ENCODE measurements around the gene ITSN1.
A peak's percentile ranks its signal among the peaks of the same experiment; 100 is the strongest.

The ITSN1 gene

GRCh38 chr21:33909756-33910155 lies 267.5 kb downstream of the ITSN1 start:
- H3K79me2 ChIP-seq (ENCODE audit: control insufficient read depth, low read length): peaks cover 34% of the 10 kb centered on the region
- H4K20me1 ChIP-seq (ENCODE audit: control insufficient read depth, insufficient read depth, low read depth, low read length): no peaks in the 10 kb centered on the region
- H3K4me1 ChIP-seq (ENCODE audit: control insufficient read depth, low read length): peaks cover 9% of the 10 kb centered on the region
- H3K9me3 ChIP-seq (ENCODE audit: control insufficient read depth, insufficient read depth, low read length): no peaks in the 10 kb centered on the region
- no peak overlapping the region for H3K4me3 ChIP-seq (ENCODE audit: low read length)
- TF ChIP-seq, protein P1, sequence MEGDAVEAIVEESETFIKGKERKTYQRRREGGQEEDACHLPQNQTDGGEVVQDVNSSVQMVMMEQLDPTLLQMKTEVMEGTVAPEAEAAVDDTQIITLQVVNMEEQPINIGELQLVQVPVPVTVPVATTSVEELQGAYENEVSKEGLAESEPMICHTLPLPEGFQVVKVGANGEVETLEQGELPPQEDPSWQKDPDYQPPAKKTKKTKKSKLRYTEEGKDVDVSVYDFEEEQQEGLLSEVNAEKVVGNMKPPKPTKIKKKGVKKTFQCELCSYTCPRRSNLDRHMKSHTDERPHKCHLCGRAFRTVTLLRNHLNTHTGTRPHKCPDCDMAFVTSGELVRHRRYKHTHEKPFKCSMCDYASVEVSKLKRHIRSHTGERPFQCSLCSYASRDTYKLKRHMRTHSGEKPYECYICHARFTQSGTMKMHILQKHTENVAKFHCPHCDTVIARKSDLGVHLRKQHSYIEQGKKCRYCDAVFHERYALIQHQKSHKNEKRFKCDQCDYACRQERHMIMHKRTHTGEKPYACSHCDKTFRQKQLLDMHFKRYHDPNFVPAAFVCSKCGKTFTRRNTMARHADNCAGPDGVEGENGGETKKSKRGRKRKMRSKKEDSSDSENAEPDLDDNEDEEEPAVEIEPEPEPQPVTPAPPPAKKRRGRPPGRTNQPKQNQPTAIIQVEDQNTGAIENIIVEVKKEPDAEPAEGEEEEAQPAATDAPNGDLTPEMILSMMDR (IDR thresholded peaks at IDR 0.05; ENCODE audit: low read depth, low read length, poor library complexity, severe bottlenecking): no peak
- no peak for TF ChIP-seq EZH2phosphoT487 (IDR thresholded peaks at IDR 0.05; ENCODE audit: borderline replicate concordance, low read length)
- no peak overlapping the region for H3K27ac ChIP-seq (ENCODE audit: low read depth, low read length)
- H3K27me3 ChIP-seq (ENCODE audit: control insufficient read depth, low read length): no peaks in the 10 kb centered on the region
- H3K9me2 ChIP-seq (replicated peaks; ENCODE audit: control insufficient read depth, low read length): no peaks in the 10 kb centered on the region
- H3K36me3 ChIP-seq (ENCODE audit: control insufficient read depth, low read length): peaks cover 97% of the 10 kb centered on the region
- H3K4me2 ChIP-seq (ENCODE audit: low read length): no peak overlapping the region
- no peaks in the 10 kb centered on the region for H3F3A ChIP-seq (ENCODE audit: control insufficient read depth, insufficient read depth)

DNA sequence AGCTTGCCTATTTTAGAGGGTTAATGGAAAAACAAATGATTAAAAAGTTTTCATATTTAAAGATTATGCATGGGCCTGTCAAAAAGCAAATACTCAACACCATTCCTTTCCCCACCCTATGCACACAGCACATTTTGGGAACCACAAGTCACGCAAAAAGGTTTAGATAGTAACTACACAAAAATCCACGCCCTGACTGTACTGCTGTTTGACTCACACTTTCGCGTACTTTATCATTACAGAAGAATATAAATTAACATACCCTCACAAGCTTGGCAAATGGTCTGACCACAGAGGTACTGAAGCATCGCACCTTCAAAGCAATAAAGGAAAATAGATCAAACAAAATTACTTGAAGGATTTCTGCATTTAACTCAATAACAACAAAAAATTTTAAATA lies 271.9 kb downstream of the ITSN1 start:
- Histone ChIP-seq H3K9me3 (ENCODE audit: control insufficient read depth, insufficient read depth, low read length) (no peaks in the 10 kb centered on the region), H3K4me1 (ENCODE audit: control insufficient read depth, low read length) (peaks cover 15% of the 10 kb centered on the region), H3K36me3 (ENCODE audit: control insufficient read depth, low read length) (peaks cover 59% of the 10 kb centered on the region), H3K4me2 (ENCODE audit: low read length) (peak overlapping the region; percentile 54), H3K4me3 (ENCODE audit: low read length) (peak overlapping the region; percentile 96), H3K27ac (ENCODE audit: low read depth, low read length) (no peak overlapping the region), H4K20me1 (ENCODE audit: control insufficient read depth, insufficient read depth, low read depth, low read length) (no peaks in the 10 kb centered on the region), H3K9me2 (replicated peaks; ENCODE audit: control insufficient read depth, low read length) (no peaks in the 10 kb centered on the region), H3K27me3 (ENCODE audit: control insufficient read depth, low read length) (no peaks in the 10 kb centered on the region), H3K79me2 (ENCODE audit: control insufficient read depth, low read length) (peaks cover 43% of the 10 kb centered on the region), H3F3A (ENCODE audit: control insufficient read depth, insufficient read depth) (no peaks in the 10 kb centered on the region)
- TF ChIP-seq EZH2phosphoT487 (IDR thresholded peaks at IDR 0.05; ENCODE audit: borderline replicate concordance, low read length): no peak
- TF ChIP-seq, protein P1 (IDR thresholded peaks at IDR 0.05; ENCODE audit: low read depth, low read length, poor library complexity, severe bottlenecking): no peak

GRCh38 chr21:33915368-33916199 lies 273.3 kb downstream of the ITSN1 start, which contains the start of gene ATP5PO:
TSS of gene ATP5PO (minus strand) at chr21:33915804. CDS start at chr21:33915763, 41 bp downstream.
- Histone ChIP-seq H3F3A (ENCODE audit: control insufficient read depth, insufficient read depth) (no peaks in the 10 kb centered on the region), H3K4me1 (ENCODE audit: control insufficient read depth, low read length) (peaks cover 15% of the 10 kb centered on the region), H4K20me1 (ENCODE audit: control insufficient read depth, insufficient read depth, low read depth, low read length) (no peaks in the 10 kb centered on the region), H3K9me3 (ENCODE audit: control insufficient read depth, insufficient read depth, low read length) (no peaks in the 10 kb centered on the region), H3K27me3 (ENCODE audit: control insufficient read depth, low read length) (no peaks in the 10 kb centered on the region), H3K4me2 (ENCODE audit: low read length) (peak within 1 kb of the TSS; percentile 54), H3K4me3 (ENCODE audit: low read length) (peak within 1 kb of the TSS; percentile 96), H3K36me3 (ENCODE audit: control insufficient read depth, low read length) (peaks cover 45% of the 10 kb centered on the region), H3K9me2 (replicated peaks; ENCODE audit: control insufficient read depth, low read length) (no peaks in the 10 kb centered on the region), H3K79me2 (ENCODE audit: control insufficient read depth, low read length) (peaks cover 38% of the 10 kb centered on the region), H3K27ac (ENCODE audit: low read depth, low read length) (peak within 1 kb of the TSS; percentile 40)
- TF ChIP-seq EZH2phosphoT487 (IDR thresholded peaks at IDR 0.05; ENCODE audit: borderline replicate concordance, low read length): no peak
- TF ChIP-seq, protein P1 (IDR thresholded peaks at IDR 0.05; ENCODE audit: low read depth, low read length, poor library complexity, severe bottlenecking): no peak

All from DOHH2 (cell line).